Spleen (tissue), 7 donors: ENCODE data around the gene TWIST1.

Experiments
- POLR2A ChIP-seq, 3 donors: fragments of 450-650 bp; IDR thresholded peaks; one replicate each; pipeline ENCODE4 v1.5.1; 2017; ENCODE audit warnings: antibody characterized with exemption in 3 of 3, mild to moderate bottlenecking in 1 of 3
- POLR2AphosphoS5 ChIP-seq, 3 donors: sonication (generic); formaldehyde crosslinking; IDR thresholded peaks; one replicate each; pipeline ENCODE4 v1.5.1; 2017; ENCODE audit warnings: antibody characterized with exemption in 3 of 3
- TF ChIP-seq, protein P1 (sequence below), 11 experiments: fragments of 200-600 bp in 7 of 11; fragments of 450-650 bp in 4 of 11; sonication (generic) in 4 of 11; IDR thresholded peaks in 8 of 11; conservative IDR thresholded peaks in 3 of 11; 1 replicate in 7 of 11; 2 replicates in 4 of 11; pipeline versions ENCODE4 v1.4.0 to v1.8.0; 2016 to 2021; ENCODE audit warnings: antibody characterized with exemption in 11 of 11, inconsistent platforms in 4 of 11, mild to moderate bottlenecking in 1 of 11
- donor health status: DM: no; HTN: no; CAD: no; lungs with moderate emphysema.
- donor health status: DM: no; HTN: no; CAD: no.
- donor health status: DM: no; HTN: no; CAD: no.

- TF ChIP-seq, protein P1, sequence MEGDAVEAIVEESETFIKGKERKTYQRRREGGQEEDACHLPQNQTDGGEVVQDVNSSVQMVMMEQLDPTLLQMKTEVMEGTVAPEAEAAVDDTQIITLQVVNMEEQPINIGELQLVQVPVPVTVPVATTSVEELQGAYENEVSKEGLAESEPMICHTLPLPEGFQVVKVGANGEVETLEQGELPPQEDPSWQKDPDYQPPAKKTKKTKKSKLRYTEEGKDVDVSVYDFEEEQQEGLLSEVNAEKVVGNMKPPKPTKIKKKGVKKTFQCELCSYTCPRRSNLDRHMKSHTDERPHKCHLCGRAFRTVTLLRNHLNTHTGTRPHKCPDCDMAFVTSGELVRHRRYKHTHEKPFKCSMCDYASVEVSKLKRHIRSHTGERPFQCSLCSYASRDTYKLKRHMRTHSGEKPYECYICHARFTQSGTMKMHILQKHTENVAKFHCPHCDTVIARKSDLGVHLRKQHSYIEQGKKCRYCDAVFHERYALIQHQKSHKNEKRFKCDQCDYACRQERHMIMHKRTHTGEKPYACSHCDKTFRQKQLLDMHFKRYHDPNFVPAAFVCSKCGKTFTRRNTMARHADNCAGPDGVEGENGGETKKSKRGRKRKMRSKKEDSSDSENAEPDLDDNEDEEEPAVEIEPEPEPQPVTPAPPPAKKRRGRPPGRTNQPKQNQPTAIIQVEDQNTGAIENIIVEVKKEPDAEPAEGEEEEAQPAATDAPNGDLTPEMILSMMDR (IDR thresholded peaks at IDR 0.05 in 8 of 11, conservative IDR thresholded peaks at IDR 0.05 in 3 of 11): no peak
- TF ChIP-seq POLR2A (IDR thresholded peaks at IDR 0.05) (no peak), POLR2AphosphoS5 (IDR thresholded peaks at IDR 0.05) (no peak)
Observed at GRCh38 chr7:19143881-19144574, 26.6 kb upstream of the TWIST1 start.
